HG02884 (cell line): ENCODE data around the gene CS.
"Not testable (repeated sequence)": the region's sequence is repeated elsewhere in the genome, so short reads cannot be mapped to it uniquely, and the experiment has no call there.

Experiments
- ATAC-seq: cut with Tn5 transposase; IDR thresholded peaks from one replicate; pipeline ENCODE4 v1.9.1; 2021; ENCODE audit warnings: mild to moderate bottlenecking, moderate library complexity; ENCODE audit not compliant: unreplicated experiment

Gene CS

GRCh38 chr12:56282579-56282978, 17.6 kb downstream of the CS start:
- ATAC-seq = no peak

GRCh38 chr12:56282030-56282429, 18.1 kb downstream of the CS start:
- ATAC-seq = no peak

DNA sequence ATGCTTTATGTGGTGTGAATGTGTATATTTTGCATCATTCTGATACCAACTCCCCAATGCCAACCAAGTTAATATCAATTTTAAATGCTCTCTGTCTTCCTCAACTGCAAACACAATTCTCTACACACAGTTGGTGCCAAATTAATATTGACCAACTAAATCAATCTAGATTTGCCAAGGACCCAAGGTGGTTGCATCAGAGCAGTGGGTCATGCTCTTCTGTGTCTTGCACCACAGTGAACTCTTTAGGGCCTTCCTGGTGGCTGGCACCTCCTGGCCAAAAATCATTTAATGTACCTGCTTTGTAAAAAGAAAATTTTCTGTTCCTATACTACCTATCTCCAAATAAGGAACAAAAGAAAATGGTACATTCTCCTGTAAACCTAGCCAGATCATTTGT, 19.3 kb downstream of the CS start:
- no peak for ATAC-seq

DNA sequence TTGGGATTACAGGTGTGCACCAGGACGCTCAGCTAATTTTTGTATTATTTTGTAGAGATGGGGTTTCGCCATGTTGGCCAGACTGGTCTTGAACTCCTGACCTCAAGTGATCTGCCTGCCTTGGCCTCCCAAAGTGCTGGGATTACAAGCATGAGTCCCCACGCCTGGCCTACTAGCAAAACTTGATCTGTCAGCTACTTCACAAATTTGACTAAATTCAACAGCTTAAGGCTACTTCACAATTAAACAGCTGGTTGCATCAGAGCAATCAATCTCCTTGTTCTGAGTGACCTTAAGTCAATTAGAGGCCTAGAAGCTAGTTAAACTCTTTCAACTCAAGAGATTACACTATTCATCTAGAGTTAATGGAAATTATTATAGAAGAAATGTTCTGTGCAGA, 21.2 kb downstream of the CS start:
- ATAC-seq = no peak

GRCh38 chr12:56274299-56274698, 25.8 kb downstream of the CS start:
- ATAC-seq = no peak

DNA sequence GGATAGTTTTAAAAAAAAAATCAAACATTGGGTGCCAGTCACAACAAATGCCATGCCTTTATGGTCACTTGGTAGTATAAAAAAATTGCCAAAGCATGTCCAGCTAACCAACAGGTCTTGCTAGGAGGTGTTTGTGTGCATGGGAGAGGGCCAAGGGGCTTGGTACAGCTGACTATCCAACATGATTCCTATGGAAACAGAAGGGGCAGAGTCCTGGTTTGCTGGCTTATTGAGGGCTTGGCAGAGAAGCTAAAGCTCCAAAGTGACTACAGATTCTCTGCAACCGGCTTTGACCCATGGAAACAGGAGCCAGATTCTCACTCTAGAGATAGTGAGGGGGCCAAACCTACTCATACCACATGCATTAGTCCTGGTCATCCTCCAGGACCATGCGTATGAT, 27.7 kb downstream of the CS start:
- not testable (repeated sequence) for ATAC-seq

- no peak for ATAC-seq
Observed at GRCh38 chr12:56271031-56271430, 29.1 kb downstream of the CS start.

GRCh38 chr12:56267443-56268071, 32.6 kb downstream of the CS start:
- peak; percentile 10 for ATAC-seq

DNA sequence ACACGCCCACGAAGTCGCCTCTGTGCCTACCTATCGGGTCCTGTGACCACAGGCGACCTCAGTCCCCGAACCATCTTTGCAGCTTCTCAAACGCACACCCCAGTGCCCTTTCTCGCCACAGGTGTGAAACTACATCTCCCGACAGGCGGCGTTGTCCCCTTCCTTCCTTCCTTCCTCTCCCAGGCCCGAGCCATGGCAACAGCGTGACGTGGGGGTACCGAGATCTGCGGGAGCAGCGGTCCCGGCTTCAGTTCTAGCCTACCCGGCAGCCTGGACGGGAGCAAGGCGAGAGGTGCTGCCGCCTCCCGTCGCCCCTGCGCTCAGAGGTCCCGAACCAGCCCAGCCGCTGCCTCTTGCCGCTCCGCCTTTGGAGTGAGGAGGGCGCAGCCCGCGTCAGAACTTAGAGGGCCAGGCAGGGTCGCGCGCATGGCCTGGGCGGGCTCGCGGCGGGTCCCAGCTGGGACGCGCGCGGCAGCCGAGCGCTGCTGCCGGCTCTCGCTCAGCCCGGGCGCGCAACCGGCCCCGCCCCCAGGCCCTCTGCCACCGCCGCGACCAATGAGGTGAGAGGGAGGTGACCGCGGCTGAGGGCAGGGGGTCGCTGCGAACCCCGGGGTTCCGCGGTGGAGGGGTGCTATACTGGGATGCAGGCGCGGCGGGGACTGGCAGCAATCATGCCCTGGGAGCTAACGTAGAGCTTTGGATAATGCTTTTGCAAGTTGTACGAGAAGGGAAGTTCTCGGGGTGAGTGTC, 33.3 kb downstream of the CS start, which contains the start of gene COQ10A:
Gene COQ10A, plus strand, starts transcription at position 250 of the 750 bp plus-strand sequence. Its CDS starts 177 bp downstream, at position 427.
- ATAC-seq = peak; percentile 77

DNA sequence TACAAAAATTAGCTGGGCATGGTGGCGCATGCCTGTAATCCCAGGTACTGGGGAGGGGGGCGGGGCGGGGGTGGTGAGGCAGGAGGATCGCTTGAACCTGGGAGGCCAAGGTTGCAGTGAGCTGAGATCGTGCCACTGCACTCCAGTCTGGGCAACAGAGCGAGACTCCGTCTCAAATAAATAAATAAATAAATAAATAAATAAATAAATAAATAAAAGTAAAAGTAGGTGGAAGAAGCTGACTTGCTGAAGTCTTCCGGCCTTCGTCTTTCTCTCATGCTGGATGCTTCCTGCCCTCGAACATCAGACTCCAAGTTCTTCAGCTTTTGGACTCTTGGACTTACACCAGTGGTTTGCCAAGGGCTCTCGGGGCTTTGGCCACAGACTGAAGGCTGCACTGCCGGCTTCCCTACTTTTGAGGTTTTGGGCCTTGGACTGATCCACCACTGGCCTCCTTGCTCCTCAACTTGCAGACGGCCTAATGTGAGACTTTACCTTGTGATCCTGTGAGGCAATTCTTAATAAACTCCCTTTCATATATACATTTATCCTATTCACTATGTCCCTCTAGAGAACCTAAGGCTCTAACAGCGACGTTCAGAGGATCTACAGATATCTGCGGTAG, 34.0 kb downstream of the CS start:
- not testable (repeated sequence) for ATAC-seq

DNA sequence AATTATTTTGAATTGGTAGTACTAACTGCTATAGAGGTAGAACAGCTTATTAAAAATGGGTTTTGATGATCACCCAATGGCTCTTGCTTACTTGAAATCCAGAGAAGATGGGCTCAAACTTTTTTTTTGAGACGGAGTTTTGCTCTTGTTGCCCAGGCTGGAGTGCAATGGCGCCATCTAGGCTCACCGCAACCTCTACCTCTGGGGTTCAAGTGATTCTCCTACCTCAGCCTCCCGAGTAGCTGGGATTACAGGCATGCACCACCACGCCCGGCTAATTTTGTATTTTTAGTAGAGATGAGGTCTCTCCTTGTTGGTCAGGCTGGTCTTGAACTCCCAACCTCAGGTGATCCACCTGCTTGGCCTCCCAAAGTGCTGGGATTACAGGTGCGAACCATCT, 37.2 kb downstream of the CS start:
- ATAC-seq = not testable (repeated sequence)

GRCh38 chr12:56261503-56262232, 38.5 kb downstream of the CS start:
- ATAC-seq = no peak

GRCh38 chr12:56260921-56261320, 39.2 kb downstream of the CS start:
- ATAC-seq = no peak

GRCh38 chr12:56260380-56260779, 39.8 kb downstream of the CS start:
- ATAC-seq = no peak

DNA sequence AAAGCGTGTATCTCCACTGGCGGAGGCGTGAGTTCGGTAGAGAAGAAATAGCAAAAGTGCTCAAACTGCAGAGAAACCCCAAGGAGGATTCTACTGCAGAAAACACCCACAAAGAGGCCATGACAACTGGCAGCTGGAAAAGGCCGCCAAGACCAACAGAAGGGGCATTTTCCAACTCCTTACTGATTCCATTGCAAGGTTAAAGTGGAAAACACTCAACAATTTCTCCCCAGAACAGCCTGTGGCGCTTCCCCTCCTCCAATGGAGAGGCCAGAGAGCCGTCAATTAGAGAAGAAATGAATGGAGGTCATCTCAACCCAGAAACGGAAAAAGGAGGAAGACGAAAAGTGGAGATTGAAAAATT, 41.3 kb downstream of the CS start:
- ATAC-seq = no peak

DNA sequence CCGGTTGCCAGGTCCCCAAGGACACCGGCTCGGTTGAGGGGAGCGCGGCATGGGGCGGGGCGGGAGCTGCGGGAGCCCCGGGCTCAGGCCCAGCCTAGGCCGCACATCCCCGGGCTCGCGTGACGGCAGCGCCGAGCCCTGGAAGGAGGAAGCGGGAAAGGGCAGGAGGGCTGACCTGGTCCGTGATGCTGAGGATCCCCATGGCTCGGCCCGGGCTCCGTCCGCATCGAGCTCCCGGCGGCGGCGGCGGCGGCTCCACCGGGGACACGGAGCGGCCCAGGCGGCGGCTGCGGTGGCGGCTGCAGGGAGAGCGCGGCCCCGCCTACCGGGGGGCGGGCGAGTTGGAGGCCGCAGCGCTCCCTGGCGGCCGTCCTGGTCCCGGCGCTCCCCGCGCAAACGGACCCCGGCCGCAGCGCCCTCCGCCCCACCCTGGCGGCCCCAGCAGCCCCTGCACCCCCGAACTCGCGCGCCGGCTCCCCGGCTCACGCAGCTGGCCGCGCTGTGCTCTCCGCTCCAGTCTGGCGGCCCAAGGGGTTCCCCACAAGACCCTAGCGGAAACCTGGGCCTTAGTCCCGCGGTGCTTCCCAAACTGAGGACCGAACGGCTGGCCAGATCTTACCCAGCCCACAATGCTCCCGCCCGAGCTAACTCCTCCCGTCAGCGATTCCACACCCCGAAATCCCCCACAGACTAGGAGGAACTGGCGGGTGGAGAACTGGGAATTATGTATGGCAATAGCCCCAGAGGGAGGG, 41.9 kb downstream of the CS start, which contains the start of gene ANKRD52:
Gene ANKRD52, minus strand, starts transcription at position 317 of the 752 bp plus-strand sequence. Its CDS starts 115 bp downstream, at position 202.
- peak; percentile 86 for ATAC-seq

DNA sequence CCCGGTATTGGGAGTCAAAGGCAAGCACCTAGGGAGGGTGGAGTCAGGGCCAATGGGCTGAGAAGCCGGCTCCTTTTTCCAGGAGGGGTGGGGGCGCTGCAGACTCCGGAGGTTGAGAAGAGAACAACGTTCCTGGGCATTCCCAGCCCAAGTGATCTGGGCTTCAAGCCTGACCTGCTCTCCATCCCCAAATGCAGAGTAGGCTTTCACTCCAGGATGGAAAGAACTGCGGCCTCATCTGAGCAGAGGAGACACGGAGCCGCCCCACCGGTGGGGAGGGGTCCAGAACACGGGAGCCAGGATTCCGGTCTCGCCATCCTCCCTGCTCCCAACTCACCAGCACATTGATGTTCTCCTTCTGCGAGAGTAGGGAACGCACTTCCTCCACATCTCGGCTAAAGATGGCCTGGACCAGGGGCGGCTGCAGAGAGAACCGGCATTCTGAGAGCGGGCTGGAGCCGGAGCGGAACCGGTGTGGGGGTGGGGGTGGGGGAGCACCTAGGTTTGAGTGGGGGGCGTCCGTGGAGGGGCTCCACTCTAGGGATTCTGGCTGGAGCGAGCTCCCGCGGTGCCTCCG, 42.6 kb downstream of the CS start:
- ATAC-seq = no peak

- no peak for ATAC-seq
Observed at GRCh38 chr12:56257071-56257470, 43.1 kb downstream of the CS start.

DNA sequence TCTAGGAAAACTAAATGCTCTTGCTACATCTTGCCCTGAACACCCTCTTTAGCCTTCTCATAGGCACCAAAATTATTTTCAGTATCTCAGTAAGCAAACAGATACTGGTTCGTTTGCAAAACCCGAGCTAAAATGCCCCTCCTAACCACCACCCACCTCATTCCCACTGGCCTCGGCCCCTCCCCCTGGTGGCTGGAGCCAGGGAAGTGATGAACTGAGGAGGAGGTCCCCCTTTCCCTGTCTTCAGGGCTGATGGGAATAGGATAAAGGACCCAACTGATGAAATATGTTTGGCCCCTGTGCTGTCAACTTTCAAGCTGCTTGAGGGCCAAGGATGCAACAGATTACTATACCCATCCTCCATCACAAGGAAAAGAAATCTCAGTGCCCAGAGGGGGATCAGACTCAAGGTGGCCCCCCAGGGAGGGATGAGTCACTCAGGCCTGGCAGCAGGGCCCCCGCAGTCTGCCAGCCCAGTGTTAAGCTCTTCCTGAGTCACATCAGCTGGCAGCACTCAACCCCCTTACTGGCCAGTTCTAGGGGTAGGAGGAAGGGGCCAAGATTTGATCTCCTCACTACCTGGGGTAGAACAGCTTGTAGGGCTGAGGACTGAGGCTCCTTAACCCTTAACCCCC, 43.7 kb downstream of the CS start:
- ATAC-seq = no peak

- ATAC-seq = no peak
Observed at GRCh38 chr12:56255671-56256070, 44.5 kb downstream of the CS start.
